A549 (cell line): ENCODE measurements around the gene NOTCH3.

Source experiments
- EP300 ChIP-seq, 2 experiments: fragments of >200 bp; sonication (Bioruptor Twin); formaldehyde crosslinking; IDR thresholded peaks; 2 replicates in 1 of 2; 3 replicates in 1 of 2; pipeline ENCODE4 v1.6.1; 2016 to 2017
- HOXB5 ChIP-seq: fragments of 250-450 bp; sonication (Bioruptor Pico); IDR thresholded peaks from 2 replicates; pipeline ENCODE4 v1.5.0; 2020; ENCODE audit warnings: mild to moderate bottlenecking, moderate library complexity
- KDM1A ChIP-seq: fragments of 200-600 bp; sonication (generic); IDR thresholded peaks from 2 replicates; pipeline ENCODE4 v1.6.1; 2016; ENCODE audit warnings: low read depth, mild to moderate bottlenecking
- MAZ ChIP-seq: fragments of 150-350 bp; IDR thresholded peaks from 2 replicates; pipeline ENCODE4 v1.6.1; 2014; ENCODE audit warnings: antibody characterized with exemption, low read depth, low read length, borderline replicate concordance
- POLR2A ChIP-seq: IDR thresholded peaks from 2 replicates; pipeline ENCODE4 v1.6.1; 2012; ENCODE audit warnings: mild to moderate bottlenecking, low read length
- TF ChIP-seq, protein P1 (sequence below): fragments of >200 bp; sonication (Bioruptor Twin); formaldehyde crosslinking; IDR thresholded peaks from 3 replicates; pipeline ENCODE4 v1.5.1; 2016
- TF ChIP-seq, protein P2 (sequence below): IDR thresholded peaks from 2 replicates; pipeline ENCODE4 v1.6.1; 2012; ENCODE audit warnings: low read depth, borderline replicate concordance
- TF ChIP-seq, protein P3 (sequence below): fragments of 200-600 bp; sonication (generic); IDR thresholded peaks from 2 replicates; pipeline ENCODE4 v1.6.1; 2016; ENCODE audit warnings: antibody characterized with exemption, mild to moderate bottlenecking, moderate library complexity

DNA sequence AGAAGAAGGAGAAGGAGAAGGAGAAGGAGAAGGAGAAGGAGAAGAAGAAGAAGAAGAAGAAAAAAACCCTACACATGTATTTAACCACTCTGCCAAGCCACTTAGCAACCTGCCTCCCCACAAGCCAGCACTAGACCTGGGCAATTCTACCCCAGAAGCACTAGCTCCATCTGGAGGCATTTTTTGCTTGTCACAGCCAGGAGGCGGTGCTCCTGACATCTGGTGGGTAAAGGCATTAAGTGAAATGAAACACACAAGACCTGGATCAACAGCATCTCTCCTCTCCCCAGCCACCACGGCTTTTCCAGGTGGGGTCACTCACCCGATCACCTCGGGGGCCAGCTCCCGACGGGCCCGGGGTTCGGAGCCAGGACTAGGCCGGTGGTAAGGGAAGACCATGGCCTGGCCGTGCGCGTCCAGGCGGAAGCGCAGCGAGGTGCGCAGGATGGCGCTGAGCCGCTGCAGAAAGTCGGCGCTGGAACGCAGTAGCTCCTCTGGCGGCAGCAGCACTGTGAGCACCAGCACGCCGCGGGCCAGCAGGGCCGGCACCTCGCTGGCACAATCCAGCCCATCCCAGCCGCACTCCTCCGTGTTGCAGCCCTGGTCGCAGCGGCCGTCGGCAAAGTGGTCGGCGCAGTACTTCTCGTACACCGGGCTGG is 26.9 kb downstream of the NOTCH3 start:
- TF ChIP-seq POLR2A (no peak), HOXB5 (no peak), EP300 (IDR thresholded peaks at IDR 0.05) (no peak), KDM1A (no peak), MAZ (no peak)
- TF ChIP-seq, protein P1, sequence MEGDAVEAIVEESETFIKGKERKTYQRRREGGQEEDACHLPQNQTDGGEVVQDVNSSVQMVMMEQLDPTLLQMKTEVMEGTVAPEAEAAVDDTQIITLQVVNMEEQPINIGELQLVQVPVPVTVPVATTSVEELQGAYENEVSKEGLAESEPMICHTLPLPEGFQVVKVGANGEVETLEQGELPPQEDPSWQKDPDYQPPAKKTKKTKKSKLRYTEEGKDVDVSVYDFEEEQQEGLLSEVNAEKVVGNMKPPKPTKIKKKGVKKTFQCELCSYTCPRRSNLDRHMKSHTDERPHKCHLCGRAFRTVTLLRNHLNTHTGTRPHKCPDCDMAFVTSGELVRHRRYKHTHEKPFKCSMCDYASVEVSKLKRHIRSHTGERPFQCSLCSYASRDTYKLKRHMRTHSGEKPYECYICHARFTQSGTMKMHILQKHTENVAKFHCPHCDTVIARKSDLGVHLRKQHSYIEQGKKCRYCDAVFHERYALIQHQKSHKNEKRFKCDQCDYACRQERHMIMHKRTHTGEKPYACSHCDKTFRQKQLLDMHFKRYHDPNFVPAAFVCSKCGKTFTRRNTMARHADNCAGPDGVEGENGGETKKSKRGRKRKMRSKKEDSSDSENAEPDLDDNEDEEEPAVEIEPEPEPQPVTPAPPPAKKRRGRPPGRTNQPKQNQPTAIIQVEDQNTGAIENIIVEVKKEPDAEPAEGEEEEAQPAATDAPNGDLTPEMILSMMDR: no peak
- TF ChIP-seq, protein P2, sequence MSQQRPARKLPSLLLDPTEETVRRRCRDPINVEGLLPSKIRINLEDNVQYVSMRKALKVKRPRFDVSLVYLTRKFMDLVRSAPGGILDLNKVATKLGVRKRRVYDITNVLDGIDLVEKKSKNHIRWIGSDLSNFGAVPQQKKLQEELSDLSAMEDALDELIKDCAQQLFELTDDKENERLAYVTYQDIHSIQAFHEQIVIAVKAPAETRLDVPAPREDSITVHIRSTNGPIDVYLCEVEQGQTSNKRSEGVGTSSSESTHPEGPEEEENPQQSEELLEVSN: no peak
- TF ChIP-seq, protein P3, sequence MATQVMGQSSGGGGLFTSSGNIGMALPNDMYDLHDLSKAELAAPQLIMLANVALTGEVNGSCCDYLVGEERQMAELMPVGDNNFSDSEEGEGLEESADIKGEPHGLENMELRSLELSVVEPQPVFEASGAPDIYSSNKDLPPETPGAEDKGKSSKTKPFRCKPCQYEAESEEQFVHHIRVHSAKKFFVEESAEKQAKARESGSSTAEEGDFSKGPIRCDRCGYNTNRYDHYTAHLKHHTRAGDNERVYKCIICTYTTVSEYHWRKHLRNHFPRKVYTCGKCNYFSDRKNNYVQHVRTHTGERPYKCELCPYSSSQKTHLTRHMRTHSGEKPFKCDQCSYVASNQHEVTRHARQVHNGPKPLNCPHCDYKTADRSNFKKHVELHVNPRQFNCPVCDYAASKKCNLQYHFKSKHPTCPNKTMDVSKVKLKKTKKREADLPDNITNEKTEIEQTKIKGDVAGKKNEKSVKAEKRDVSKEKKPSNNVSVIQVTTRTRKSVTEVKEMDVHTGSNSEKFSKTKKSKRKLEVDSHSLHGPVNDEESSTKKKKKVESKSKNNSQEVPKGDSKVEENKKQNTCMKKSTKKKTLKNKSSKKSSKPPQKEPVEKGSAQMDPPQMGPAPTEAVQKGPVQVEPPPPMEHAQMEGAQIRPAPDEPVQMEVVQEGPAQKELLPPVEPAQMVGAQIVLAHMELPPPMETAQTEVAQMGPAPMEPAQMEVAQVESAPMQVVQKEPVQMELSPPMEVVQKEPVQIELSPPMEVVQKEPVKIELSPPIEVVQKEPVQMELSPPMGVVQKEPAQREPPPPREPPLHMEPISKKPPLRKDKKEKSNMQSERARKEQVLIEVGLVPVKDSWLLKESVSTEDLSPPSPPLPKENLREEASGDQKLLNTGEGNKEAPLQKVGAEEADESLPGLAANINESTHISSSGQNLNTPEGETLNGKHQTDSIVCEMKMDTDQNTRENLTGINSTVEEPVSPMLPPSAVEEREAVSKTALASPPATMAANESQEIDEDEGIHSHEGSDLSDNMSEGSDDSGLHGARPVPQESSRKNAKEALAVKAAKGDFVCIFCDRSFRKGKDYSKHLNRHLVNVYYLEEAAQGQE: no peak
